HCT116 (cell line): Measurements from ENCODE around the gene RAPGEF3. TPM values are rescaled to one million over a fixed set of nuclear protein-coding genes. Genes with fewer than 3 reads are reported as not detected.

Source experiments
- ATAC-seq: fragments of 200-7000 bp; cut with Tn5 transposase; 2 replicates; pipeline ENCODE4 v1.9.1; 2020; ENCODE audit warnings: mild to moderate bottlenecking, moderate library complexity
- BruUV-seq: library from RNA; stranded (reverse); fragments of 400-500 nt; replicated peaks from 2 replicates; lab custom pipeline; 2021; lab: Mats Ljungman, UMichigan
- CTCF ChIA-PET: fragments of 300-600 bp; sonication (Branson Sonifier 250); formaldehyde crosslinking; loops from one replicate; lab custom pipeline; 2021; ENCODE audit warnings: antibody characterized with exemption; lab: Charles Lee
- POLR2A ChIA-PET: fragments of 300-600, 350-600 bp; sonication (Branson Sonifier 250); formaldehyde crosslinking; loops from one replicate; lab custom pipeline; 2021; ENCODE audit warnings: antibody characterized with exemption; lab: Charles Lee
- RAD21 ChIA-PET, 2 experiments: fragments of 300-600 bp; sonication (Branson Sonifier 250); formaldehyde crosslinking; loops; one replicate each; lab custom pipeline; 2023; ENCODE audit warnings: low total read pairs in 2 of 2; ENCODE audit not compliant: uncharacterized antibody in 2 of 2, unreplicated experiment in 2 of 2, low non-redundant PET in 1 of 2; lab: Charles Lee
- DNase-seq: peaks from one replicate; pipeline ENCODE4 v3.0.0-alpha.2; 2010; ENCODE audit warnings: low read depth, low spot score
- H2AFZ ChIP-seq: fragments of 200-600 bp; shearing (Covaris generic), sonication (generic); 2 replicates; pipeline ENCODE4 v1.6.1; 2017; ENCODE audit warnings: low read depth, mixed run types, mixed read lengths, antibody characterized with exemption, low read length; ENCODE audit not compliant: poor library complexity, severe bottlenecking
- H3K27ac ChIP-seq: 2 replicates; pipeline ENCODE4 v1.5.1; 2012; ENCODE audit warnings: low read depth, low read length
- H3K27me3 ChIP-seq: fragments of 200-600 bp; sonication (generic); 2 replicates; pipeline ENCODE4 v1.6.1; 2016; ENCODE audit warnings: mixed run types, low read length, mixed read lengths; ENCODE audit not compliant: insufficient read depth
- H3K36me3 ChIP-seq, 2 experiments: fragments of 200-500 bp in 1 of 2; fragments of 200-600 bp in 1 of 2; sonication (Bioruptor generic) in 1 of 2; sonication (generic) in 1 of 2; 2 replicates each; pipeline versions ENCODE4 v1.5.1 to v1.6.1; 2014 to 2016; ENCODE audit warnings: low read length in 2 of 2, inconsistent platforms in 1 of 2, mixed read lengths in 1 of 2, mixed run types in 1 of 2; ENCODE audit not compliant: insufficient read depth in 2 of 2, control insufficient read depth in 1 of 2
- H3K4me1 ChIP-seq, 2 experiments: fragments of 200-600 bp in 1 of 2; sonication (generic) in 1 of 2; 2 replicates each; pipeline versions ENCODE4 v1.5.1 to v1.6.1; 2012 to 2017; ENCODE audit warnings: low read length in 2 of 2, inconsistent platforms in 1 of 2, mild to moderate bottlenecking in 1 of 2, mixed read lengths in 1 of 2, mixed run types in 1 of 2, moderate library complexity in 1 of 2; ENCODE audit not compliant: insufficient read depth in 2 of 2, control insufficient read depth in 1 of 2
- H3K4me2 ChIP-seq: fragments of 200-600 bp; sonication (generic); 2 replicates; pipeline ENCODE4 v1.6.1; 2017; ENCODE audit warnings: mixed run types, low read length, mixed read lengths
- H3K4me3 ChIP-seq, 2 experiments: fragments of 200-600 bp in 1 of 2; sonication (generic) in 1 of 2; replicated peaks in 1 of 2; 2 replicates each; pipeline ENCODE4 v1.5.1; 2011 to 2016; ENCODE audit warnings: low read length in 2 of 2, control low read depth in 1 of 2, low read depth in 1 of 2, mild to moderate bottlenecking in 1 of 2, mixed read lengths in 1 of 2, mixed run types in 1 of 2
- H3K79me2 ChIP-seq: fragments of 200-600 bp; sonication (generic); 2 replicates; pipeline ENCODE4 v1.6.1; 2017; ENCODE audit warnings: mild to moderate bottlenecking, mixed run types, low read length, moderate library complexity, mixed read lengths; ENCODE audit not compliant: insufficient read depth
- H3K9ac ChIP-seq: fragments of 200-600 bp; sonication (generic); 2 replicates; pipeline ENCODE4 v1.6.1; 2016; ENCODE audit warnings: low read length, mixed read lengths
- H3K9me2 ChIP-seq: fragments of 200-600 bp; sonication (generic), shearing (Covaris generic); 2 replicates; pipeline ENCODE4 v1.6.1; 2017; ENCODE audit warnings: mixed run types, mild to moderate bottlenecking, moderate library complexity; ENCODE audit not compliant: insufficient read depth
- H3K9me3 ChIP-seq, 2 experiments: fragments of 200-500 bp in 1 of 2; fragments of 200-600 bp in 1 of 2; sonication (Bioruptor generic) in 1 of 2; sonication (generic) in 1 of 2; 2 replicates each; pipeline ENCODE4 v1.6.1; 2014 to 2017; ENCODE audit warnings: low read length in 2 of 2, mixed read lengths in 2 of 2, inconsistent platforms in 1 of 2, low read depth in 1 of 2, mild to moderate bottlenecking in 1 of 2, mixed run types in 1 of 2, moderate library complexity in 1 of 2; ENCODE audit not compliant: control insufficient read depth in 1 of 2, insufficient read depth in 1 of 2
- H4K20me1 ChIP-seq: fragments of 200-600 bp; sonication (generic), shearing (Covaris generic); 2 replicates; pipeline ENCODE4 v1.6.1; 2017; ENCODE audit warnings: mixed run types, mild to moderate bottlenecking, moderate library complexity; ENCODE audit not compliant: insufficient read depth
- CEBPB ChIP-seq: IDR thresholded peaks from 2 replicates; pipeline ENCODE4 v1.6.1; 2012; ENCODE audit warnings: low read depth
- ELF1 ChIP-seq: IDR thresholded peaks from 2 replicates; pipeline ENCODE4 v1.6.1; 2012; ENCODE audit warnings: low read depth, borderline replicate concordance
- EZH2phosphoT487 ChIP-seq: fragments of 200-600 bp; IDR thresholded peaks from 2 replicates; pipeline ENCODE4 v1.6.1; 2018; ENCODE audit warnings: antibody characterized with exemption, borderline replicate concordance
- JUND ChIP-seq: IDR thresholded peaks from 2 replicates; pipeline ENCODE4 v1.6.1; 2012
- POLR2A ChIP-seq: IDR thresholded peaks from 2 replicates; pipeline ENCODE4 v1.7.0; 2011; ENCODE audit warnings: borderline replicate concordance; ENCODE audit not compliant: insufficient read depth, insufficient read length; ENCODE audit errors: extremely low read depth
- POLR2AphosphoS5 ChIP-seq: IDR thresholded peaks from 2 replicates; pipeline ENCODE4 v1.6.1; 2011; ENCODE audit warnings: mild to moderate bottlenecking, low read depth, low read length, moderate library complexity
- RAD21 ChIP-seq: IDR thresholded peaks from 2 replicates; pipeline ENCODE4 v1.6.1; 2012; ENCODE audit warnings: low read depth, mild to moderate bottlenecking
- SIN3A ChIP-seq: IDR thresholded peaks from 2 replicates; pipeline ENCODE4 v1.6.1; 2012; ENCODE audit warnings: low read depth
- SRF ChIP-seq: IDR thresholded peaks from 2 replicates; pipeline ENCODE4 v1.6.1; 2012; ENCODE audit warnings: low read depth
- TCF7L2 ChIP-seq: IDR thresholded peaks from 2 replicates; pipeline ENCODE4 v1.7.0; 2011; ENCODE audit warnings: borderline replicate concordance, inconsistent platforms; ENCODE audit not compliant: insufficient read depth, insufficient read length; ENCODE audit errors: extremely low read depth
- YY1 ChIP-seq: IDR thresholded peaks from 2 replicates; pipeline ENCODE4 v1.6.1; 2011; ENCODE audit warnings: low read length, low read depth, moderate library complexity, mild to moderate bottlenecking; ENCODE audit not compliant: insufficient replicate concordance; ENCODE audit errors: extremely low read depth
- ZFX ChIP-seq: fragments of 450-650 bp; IDR thresholded peaks from 2 replicates; pipeline ENCODE4 v1.6.1; 2017
- ZNF274 ChIP-seq: fragments of 200-500 bp; sonication (Bioruptor generic); IDR thresholded peaks from 2 replicates; pipeline ENCODE4 v1.6.1; 2014; ENCODE audit warnings: mild to moderate bottlenecking, low read depth, low read length, inconsistent platforms
- intact Hi-C: fragments of 100-400 bp; cut with micrococcal nuclease; formaldehyde crosslinking; loops from 2 replicates; pipeline ENCODE4 v1.10.0; 2022
- total RNA-seq: library from RNA; stranded (reverse); gene quantifications from one replicate; pipeline ENCODE4 v1.2.1, GENCODE V29; 2021; ENCODE audit not compliant: unreplicated experiment
- TF ChIP-seq, protein P1 (sequence below): IDR thresholded peaks from 2 replicates; pipeline ENCODE4 v1.6.1; 2011; ENCODE audit warnings: mild to moderate bottlenecking, low read length, moderate library complexity; ENCODE audit not compliant: insufficient replicate concordance; ENCODE audit errors: extremely low read depth
- TF ChIP-seq, protein P2 (sequence below): IDR thresholded peaks from 2 replicates; pipeline ENCODE4 v1.6.1; 2012
- TF ChIP-seq, protein P3 (sequence below): IDR thresholded peaks from 2 replicates; pipeline ENCODE4 v1.6.1; 2012
- TF ChIP-seq, protein P4 (sequence below), 3 experiments: fragments of 200-600 bp in 1 of 3; sonication (generic) in 1 of 3; IDR thresholded peaks in 2 of 3; conservative IDR thresholded peaks in 1 of 3; 2 replicates each; pipeline ENCODE4 v1.5.1; 2012 to 2017; ENCODE audit warnings: low read depth in 2 of 3, low read length in 2 of 3, antibody characterized with exemption in 1 of 3, borderline replicate concordance in 1 of 3, control low read depth in 1 of 3, mild to moderate bottlenecking in 1 of 3, mixed read lengths in 1 of 3, mixed run types in 1 of 3, moderate library complexity in 1 of 3; ENCODE audit not compliant: insufficient read depth in 1 of 3

The RAPGEF3 gene
- total RNA-seq, 1 experiment from 2014 or later, result 1.8 TPM

DNA sequence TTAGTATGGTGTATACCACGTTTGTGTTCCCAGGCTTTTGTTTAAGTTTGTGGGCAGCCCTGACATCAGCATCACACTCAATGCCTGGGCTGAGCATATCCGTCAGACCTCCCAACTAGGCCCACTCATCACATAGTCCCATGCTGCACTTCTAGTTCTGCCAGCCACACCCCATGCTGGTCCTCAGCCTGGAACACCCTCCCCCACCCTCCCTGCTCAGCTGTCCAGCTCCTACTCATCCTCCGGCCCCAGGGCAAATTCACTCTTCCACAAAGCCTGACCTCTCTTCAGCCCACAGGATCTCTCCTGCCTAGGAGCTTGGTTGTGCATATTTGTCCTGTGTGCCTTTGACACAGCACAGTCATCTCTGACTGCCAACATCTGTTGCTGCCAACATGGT lies 29.4 kb downstream of the RAPGEF3 start:
- H3K4me1 ChIP-seq, result peaks cover 0 to 15% of the 10 kb centered on the region in 2 experiments; a peak in 1 of 4 replicates
- DNase-seq, result no peak
- intact Hi-C loops, result no loop called here
- no peak for ATAC-seq
- H3K79me2 ChIP-seq, result no peaks in the 10 kb centered on the region
- ChIA-PET RAD21 (no interaction called here), CTCF (interaction anchor here (0.8 kb wide), 1 partner anchor 13 kb away, joined by 3 read pairs; no protein-coding TSS in a partner anchor), POLR2A (no interaction called here)
- H3K9ac ChIP-seq, result no peak overlapping the region
- no peak overlapping the region for H3K27ac ChIP-seq
- BruUV-seq, result no TSS peak
- H4K20me1 ChIP-seq, result no peaks in the 10 kb centered on the region
- H3K9me3 ChIP-seq, result no peaks in the 10 kb centered on the region
- no peak overlapping the region for H3K4me3 ChIP-seq
- H3K36me3 ChIP-seq, result no peaks in the 10 kb centered on the region
- no peaks in the 10 kb centered on the region for H3K27me3 ChIP-seq
- H3K4me2 ChIP-seq, result no peak overlapping the region
- H2AFZ ChIP-seq, result no peak overlapping the region
- TF ChIP-seq ZNF274 (no peak), EZH2phosphoT487 (no peak), POLR2A (no peak), POLR2AphosphoS5 (no peak), CEBPB (no peak), ELF1 (no peak), RAD21 (no peak), JUND (no peak), ZFX (no peak), TCF7L2 (no peak), SIN3A (no peak), YY1 (no peak), SRF (no peak)
- TF ChIP-seq, protein P1, sequence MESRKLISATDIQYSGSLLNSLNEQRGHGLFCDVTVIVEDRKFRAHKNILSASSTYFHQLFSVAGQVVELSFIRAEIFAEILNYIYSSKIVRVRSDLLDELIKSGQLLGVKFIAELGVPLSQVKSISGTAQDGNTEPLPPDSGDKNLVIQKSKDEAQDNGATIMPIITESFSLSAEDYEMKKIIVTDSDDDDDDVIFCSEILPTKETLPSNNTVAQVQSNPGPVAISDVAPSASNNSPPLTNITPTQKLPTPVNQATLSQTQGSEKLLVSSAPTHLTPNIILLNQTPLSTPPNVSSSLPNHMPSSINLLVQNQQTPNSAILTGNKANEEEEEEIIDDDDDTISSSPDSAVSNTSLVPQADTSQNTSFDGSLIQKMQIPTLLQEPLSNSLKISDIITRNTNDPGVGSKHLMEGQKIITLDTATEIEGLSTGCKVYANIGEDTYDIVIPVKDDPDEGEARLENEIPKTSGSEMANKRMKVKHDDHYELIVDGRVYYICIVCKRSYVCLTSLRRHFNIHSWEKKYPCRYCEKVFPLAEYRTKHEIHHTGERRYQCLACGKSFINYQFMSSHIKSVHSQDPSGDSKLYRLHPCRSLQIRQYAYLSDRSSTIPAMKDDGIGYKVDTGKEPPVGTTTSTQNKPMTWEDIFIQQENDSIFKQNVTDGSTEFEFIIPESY, result no peak
- TF ChIP-seq, protein P2, sequence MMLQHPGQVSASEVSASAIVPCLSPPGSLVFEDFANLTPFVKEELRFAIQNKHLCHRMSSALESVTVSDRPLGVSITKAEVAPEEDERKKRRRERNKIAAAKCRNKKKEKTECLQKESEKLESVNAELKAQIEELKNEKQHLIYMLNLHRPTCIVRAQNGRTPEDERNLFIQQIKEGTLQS, result no peak
- TF ChIP-seq, protein P3, sequence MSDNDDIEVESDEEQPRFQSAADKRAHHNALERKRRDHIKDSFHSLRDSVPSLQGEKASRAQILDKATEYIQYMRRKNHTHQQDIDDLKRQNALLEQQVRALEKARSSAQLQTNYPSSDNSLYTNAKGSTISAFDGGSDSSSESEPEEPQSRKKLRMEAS, result no peak
- TF ChIP-seq, protein P4, sequence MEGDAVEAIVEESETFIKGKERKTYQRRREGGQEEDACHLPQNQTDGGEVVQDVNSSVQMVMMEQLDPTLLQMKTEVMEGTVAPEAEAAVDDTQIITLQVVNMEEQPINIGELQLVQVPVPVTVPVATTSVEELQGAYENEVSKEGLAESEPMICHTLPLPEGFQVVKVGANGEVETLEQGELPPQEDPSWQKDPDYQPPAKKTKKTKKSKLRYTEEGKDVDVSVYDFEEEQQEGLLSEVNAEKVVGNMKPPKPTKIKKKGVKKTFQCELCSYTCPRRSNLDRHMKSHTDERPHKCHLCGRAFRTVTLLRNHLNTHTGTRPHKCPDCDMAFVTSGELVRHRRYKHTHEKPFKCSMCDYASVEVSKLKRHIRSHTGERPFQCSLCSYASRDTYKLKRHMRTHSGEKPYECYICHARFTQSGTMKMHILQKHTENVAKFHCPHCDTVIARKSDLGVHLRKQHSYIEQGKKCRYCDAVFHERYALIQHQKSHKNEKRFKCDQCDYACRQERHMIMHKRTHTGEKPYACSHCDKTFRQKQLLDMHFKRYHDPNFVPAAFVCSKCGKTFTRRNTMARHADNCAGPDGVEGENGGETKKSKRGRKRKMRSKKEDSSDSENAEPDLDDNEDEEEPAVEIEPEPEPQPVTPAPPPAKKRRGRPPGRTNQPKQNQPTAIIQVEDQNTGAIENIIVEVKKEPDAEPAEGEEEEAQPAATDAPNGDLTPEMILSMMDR (IDR thresholded peaks at IDR 0.05 in 2 of 3, conservative IDR thresholded peaks at IDR 0.05 in 1 of 3; ENCODE audit: borderline replicate concordance in 1 of 3, insufficient read depth in 1 of 3, low read depth in 2 of 3, low read length in 2 of 3), result no peak
- no peaks in the 10 kb centered on the region for H3K9me2 ChIP-seq
